GM12878 (cell line): ENCODE results near the gene PPM1E. TPM values are rescaled to one million over a fixed set of nuclear protein-coding genes. Genes with fewer than 3 reads are reported as not detected.
A peak's percentile ranks its signal among the peaks of the same experiment; 100 is the strongest.

Source experiments
- ATAC-seq: fragments of 200-7000 bp; cut with Tn5 transposase; 3 replicates; pipeline ENCODE4 v1.9.1; 2020; ENCODE audit warnings: mild to moderate bottlenecking, moderate library complexity
- BruUV-seq: library from RNA; stranded (reverse); fragments of 400-500 nt; replicated peaks from 2 replicates; lab custom pipeline; 2021; lab: Mats Ljungman, UMichigan
- CTCF ChIA-PET: fragments of 300-600 bp; sonication (Branson Sonifier 250); formaldehyde crosslinking; extraction: SDS; loops from one replicate; lab custom pipeline; 2021; ENCODE audit warnings: inconsistent platforms; lab: Yijun Ruan, JAX
- POLR2A ChIA-PET: fragments of 350-600 bp; formaldehyde crosslinking; extraction: SDS; loops from one replicate; lab custom pipeline; 2021; ENCODE audit warnings: inconsistent platforms; lab: Charles Lee
- RAD21 ChIA-PET: fragments of 300-600 bp; sonication (Branson Sonifier 250); formaldehyde crosslinking; loops from one replicate; lab custom pipeline; 2023; ENCODE audit warnings: antibody characterized with exemption; ENCODE audit not compliant: unreplicated experiment; lab: Charles Lee
- SMC1A ChIA-PET: fragments of 300-600 bp; sonication (Branson Sonifier 250); formaldehyde crosslinking; loops from one replicate; lab custom pipeline; 2023; ENCODE audit not compliant: unreplicated experiment, uncharacterized antibody; lab: Charles Lee
- DNase-seq: peaks from one replicate; pipeline ENCODE4 v3.0.0-alpha.2; 2011; ENCODE audit warnings: low read depth, low spot score
- FAIRE-seq: peaks from 3 replicates; lab custom pipeline; 2011; peaks lifted over from hg19 to GRCh38; lab: Jason Lieb, UNC
- H2AFZ ChIP-seq: 2 replicates; pipeline ENCODE4 v1.6.0; 2011; ENCODE audit warnings: low read depth, low read length, control low read depth; ENCODE audit not compliant: control insufficient read depth
- H3K27ac ChIP-seq: 2 replicates; pipeline ENCODE4 v1.5.1; 2011; ENCODE audit warnings: control low read depth; ENCODE audit not compliant: control insufficient read depth, insufficient read depth
- H3K27me3 ChIP-seq, 2 experiments: replicated peaks in 1 of 2; 2 replicates each; pipeline versions ENCODE4 v1.6.0 to v1.6.1; 2011; ENCODE audit warnings: low read length in 1 of 2; ENCODE audit not compliant: control insufficient read depth in 2 of 2, insufficient read depth in 2 of 2
- H3K36me3 ChIP-seq, 2 experiments: 2 replicates each; pipeline ENCODE4 v1.5.1; 2011; ENCODE audit warnings: low read length in 1 of 2; ENCODE audit not compliant: control insufficient read depth in 2 of 2, insufficient read depth in 2 of 2
- H3K4me1 ChIP-seq: 2 replicates; pipeline ENCODE4 v1.6.1; 2011; ENCODE audit warnings: mild to moderate bottlenecking, low read length, moderate library complexity, mixed read lengths; ENCODE audit not compliant: control insufficient read depth, insufficient read depth
- H3K4me2 ChIP-seq: 2 replicates; pipeline ENCODE4 v1.6.0; 2011; ENCODE audit warnings: control low read depth; ENCODE audit not compliant: control insufficient read depth, insufficient read depth
- H3K4me3 ChIP-seq: fragments of 200-600 bp; sonication (generic); 2 replicates; pipeline ENCODE4 v1.5.1; 2016
- H3K79me2 ChIP-seq: 2 replicates; pipeline ENCODE4 v1.6.0; 2011; ENCODE audit warnings: low read length; ENCODE audit not compliant: control insufficient read depth, insufficient read depth
- H3K9ac ChIP-seq: 2 replicates; pipeline ENCODE4 v1.8.0; 2011; ENCODE audit warnings: low read length, control low read depth, mixed read lengths; ENCODE audit not compliant: control insufficient read depth, insufficient read depth
- H3K9me3 ChIP-seq: replicated peaks from 3 replicates; pipeline ENCODE4 v1.5.1; 2011; ENCODE audit warnings: mild to moderate bottlenecking, low read length; ENCODE audit not compliant: control insufficient read depth, insufficient read depth
- H4K20me1 ChIP-seq: 2 replicates; pipeline ENCODE4 v1.6.0; 2011; ENCODE audit not compliant: control insufficient read depth, insufficient read depth
- ASH2L ChIP-seq: fragments of 300-600, 200-600 bp; sonication (generic); IDR thresholded peaks from 2 replicates; pipeline ENCODE4 v1.6.1; 2017; ENCODE audit warnings: low read depth, mild to moderate bottlenecking, borderline replicate concordance
- ATF3 ChIP-seq: IDR thresholded peaks from 2 replicates; pipeline ENCODE4 v1.6.1; 2011; ENCODE audit warnings: low read depth, mild to moderate bottlenecking, low read length, moderate library complexity, borderline replicate concordance; ENCODE audit errors: extremely low read depth
- ETV6 ChIP-seq, 2 experiments: fragments of 450-650 bp in 1 of 2; IDR thresholded peaks in 1 of 2; conservative IDR thresholded peaks in 1 of 2; 2 replicates each; pipeline ENCODE4 v1.6.1; 2014; ENCODE audit warnings: antibody characterized with exemption in 1 of 2, borderline replicate concordance in 1 of 2, low read depth in 1 of 2, mild to moderate bottlenecking in 1 of 2, moderate library complexity in 1 of 2
- HDGF ChIP-seq: fragments of 450-650 bp; IDR thresholded peaks from 2 replicates; pipeline ENCODE4 v1.6.1; 2016; ENCODE audit warnings: antibody characterized with exemption
- IRF5 ChIP-seq: fragments of 450-650 bp; IDR thresholded peaks from 2 replicates; pipeline ENCODE4 v1.6.1; 2017; ENCODE audit warnings: borderline replicate concordance
- MEF2A ChIP-seq: IDR thresholded peaks from 2 replicates; pipeline ENCODE4 v1.6.1; 2011; ENCODE audit warnings: low read depth, mild to moderate bottlenecking, low read length, moderate library complexity; ENCODE audit not compliant: insufficient read depth
- NFIC ChIP-seq: IDR thresholded peaks from 2 replicates; pipeline ENCODE4 v1.6.1; 2012; ENCODE audit warnings: low read depth, mild to moderate bottlenecking, inconsistent platforms, low read length, moderate library complexity
- NR2F1 ChIP-seq: fragments of 450-650 bp; conservative IDR thresholded peaks from 2 replicates; pipeline ENCODE4 v1.6.1; 2017; ENCODE audit warnings: mild to moderate bottlenecking
- PAX5 ChIP-seq: IDR thresholded peaks from 2 replicates; pipeline ENCODE4 v1.6.1; 2011; ENCODE audit warnings: low read depth, low read length, borderline replicate concordance
- PML ChIP-seq: IDR thresholded peaks from 2 replicates; pipeline ENCODE4 v1.6.1; 2012; ENCODE audit warnings: low read length, inconsistent platforms
- WGBS: methylation state at CpG from one replicate; pipeline ENCODE4 v1.1.6; 2016; ENCODE audit warnings: low lambda C conversion rate; ENCODE audit not compliant: insufficient replicate concordance, insufficient coverage; ENCODE audit errors: missing lambda C conversion rate; 5-methylcytosine and 5-hydroxymethylcytosine counted together
- in situ Hi-C: fragments of 300-500 bp; cut with MboI; formaldehyde crosslinking; loops from 9 replicates; pipeline ENCODE4 v1.14.3; 2018; ENCODE audit warnings: mixed read lengths
- intact Hi-C: fragments of 100-400 bp; cut with micrococcal nuclease; formaldehyde crosslinking; loops from one replicate; pipeline ENCODE4 v1.14.2; 2022; ENCODE audit not compliant: unreplicated experiment
- polyA plus RNA-seq, 11 experiments: library from polyadenylated mRNA; depleted of rRNA in 4 of 11; unstranded in 6 of 11; stranded (reverse) in 5 of 11; fragments of >200 nt; fragmentation: Nextera tagmentation in 4 of 11; fragmentation: Illumina TruSeq in 1 of 11; extraction: Ambion mirVana in 4 of 11; extraction: Trizol in 1 of 11; gene quantifications; 1 replicate in 1 of 11; 2 replicates in 10 of 11; pipeline versions ENCODE4 v1.2.1 to v1.2.3, GENCODE V29; 2011 to 2016; ENCODE audit warnings: inconsistent platforms in 2 of 11, missing spikeins in 2 of 11, low read depth in 1 of 11
- total RNA-seq, 4 experiments: library from RNA; depleted of rRNA in 3 of 4; stranded (reverse); fragments of >200 nt in 3 of 4; fragmentation: Illumina TruSeq in 1 of 4; extraction: Trizol in 1 of 4; gene quantifications; 2 replicates each; pipeline versions ENCODE4 v1.2.1 to v1.2.3, GENCODE V29; 2013 to 2021

PPM1E gene
- total and polyA plus RNA-seq, 10 of the 15 experiments (the other 5 are each of a cell fraction or from before 2014, with no cell fraction given) = 0.07 to 0.28 (median 0.16) TPM

GRCh38 chr17:58873926-58874325 lies 118.3 kb downstream of the PPM1E start:
- CTCF ChIA-PET = interaction anchor here (0.7 to 1.1 kb wide), 2 partner anchors 23 to 72 kb away, joined by 3 to 5 read pairs; no protein-coding TSS in a partner anchor
- H3K4me1 ChIP-seq = no peaks in the 10 kb centered on the region
- H3K79me2 ChIP-seq = no peaks in the 10 kb centered on the region
- in situ Hi-C loops (no loop called here), intact Hi-C loops (no loop called here)
- ATAC-seq (no peak), DNase-seq (no peak), FAIRE-seq (no peak)
- POLR2A ChIA-PET = no interaction called here
- no peak overlapping the region for H3K4me3 ChIP-seq
- no peak overlapping the region for H2AFZ ChIP-seq
- H3K27me3 ChIP-seq = no peaks in the 10 kb centered on the region
- no peaks in the 10 kb centered on the region for H4K20me1 ChIP-seq
- H3K9ac ChIP-seq = no peak overlapping the region
- SMC1A ChIA-PET = interaction anchor here (0.5 to 0.8 kb wide), 2 partner anchors 131 to 830 kb away, joined by 3 read pairs; no protein-coding TSS in a partner anchor
- TF ChIP-seq ETV6 (conservative IDR thresholded peaks at IDR 0.05 in 1 of 2, IDR thresholded peaks at IDR 0.05 in 1 of 2; ENCODE audit: borderline replicate concordance in 1 of 2, low read depth in 1 of 2) = 0 out of 4 replicates have a peak, but pooled peaks of 1 of the 2 experiments have one; percentile 37
- TF ChIP-seq PAX5 = no peak
- no TSS peak for BruUV-seq
- H3K27ac ChIP-seq = no peak overlapping the region
- RAD21 ChIA-PET = interaction anchor here (0.6 kb wide), 1 partner anchor 166 kb away, joined by 3 read pairs; no protein-coding TSS in a partner anchor
- 39% methylated on average over 5 of the region's 5 CpGs for WGBS
- H3K4me2 ChIP-seq = no peak overlapping the region
- no peaks in the 10 kb centered on the region for H3K9me3 ChIP-seq
- H3K36me3 ChIP-seq = no peaks in the 10 kb centered on the region

- POLR2A ChIA-PET = interaction anchor here (0.6 kb wide), 1 partner anchor 84 kb away, joined by 4 read pairs; no protein-coding TSS in a partner anchor
- Histone ChIP-seq H2AFZ (no peak overlapping the region), H3K4me3 (no peak overlapping the region), H3K9me3 (no peaks in the 10 kb centered on the region), H3K27ac (no peak overlapping the region), H3K36me3 (no peaks in the 10 kb centered on the region), H3K4me2 (no peak overlapping the region), H3K27me3 (no peaks in the 10 kb centered on the region), H3K9ac (no peak overlapping the region), H3K79me2 (no peaks in the 10 kb centered on the region), H3K4me1 (no peaks in the 10 kb centered on the region), H4K20me1 (no peaks in the 10 kb centered on the region)
- RAD21 ChIA-PET = no interaction called here
- in situ Hi-C loops = no loop called here
- CTCF ChIA-PET = interaction anchor here (1.2 kb wide), 1 partner anchor 14 kb away, joined by 3 read pairs; no protein-coding TSS in a partner anchor
- FAIRE-seq = no peak
- DNase-seq = no peak
- intact Hi-C loops = no loop called here
- SMC1A ChIA-PET = interaction anchor here (1.5 kb wide), 1 partner anchor 20 kb away, joined by 3 read pairs; no protein-coding TSS in a partner anchor
- no TSS peak for BruUV-seq
- ATAC-seq = peak; percentile 74
- TF ChIP-seq NFIC (peak; percentile 33; the same call in 1 of the 2 replicates), ASH2L (no peak), HDGF (no peak), PML (no peak), IRF5 (no peak), ATF3 (no peak), NR2F1 (no peak), MEF2A (peak; percentile 31; the same call in 1 of the 2 replicates)
Observed at GRCh38 chr17:58875261-58875660, 119.6 kb downstream of the PPM1E start.
